Panc1 (cell line): Measurements from ENCODE around the gene POU3F1. TPM values are rescaled to one million over a fixed set of nuclear protein-coding genes. Genes with fewer than 3 reads are reported as not detected.

ENCODE experiments used
- ATAC-seq: fragments of 200-7000 bp; cut with Tn5 transposase; 2 replicates; pipeline ENCODE4 v1.9.1; 2020; ENCODE audit warnings: mild to moderate bottlenecking, moderate library complexity
- BruUV-seq: library from RNA; stranded (reverse); fragments of 400-500 nt; replicated peaks from 2 replicates; lab custom pipeline; 2021; lab: Mats Ljungman, UMichigan
- CTCF ChIA-PET: fragments of 300-600 bp; sonication (Branson Sonifier 250); formaldehyde crosslinking; loops from one replicate; lab custom pipeline; 2022; ENCODE audit warnings: antibody characterized with exemption; lab: Charles Lee
- POLR2A ChIA-PET: fragments of 300-600 bp; sonication (Branson Sonifier 250); formaldehyde crosslinking; loops from one replicate; lab custom pipeline; 2022; ENCODE audit warnings: antibody characterized with exemption; lab: Charles Lee
- DNase-seq: peaks from one replicate; pipeline ENCODE4 v3.0.0-alpha.2; 2010; ENCODE audit warnings: low read depth, low spot score
- H3K27ac ChIP-seq: 2 replicates; pipeline ENCODE4 v1.5.1; 2011; ENCODE audit warnings: mild to moderate bottlenecking, low read length, inconsistent platforms
- H3K27me3 ChIP-seq: fragments of 200-500 bp; sonication (Bioruptor generic); 2 replicates; pipeline ENCODE4 v1.6.0; 2014; ENCODE audit warnings: low read length, inconsistent platforms; ENCODE audit not compliant: control insufficient read depth, insufficient read depth
- H3K36me3 ChIP-seq: fragments of 200-500 bp; sonication (Bioruptor generic); 2 replicates; pipeline ENCODE4 v1.5.1; 2014; ENCODE audit warnings: inconsistent platforms, mild to moderate bottlenecking, low read length, moderate library complexity; ENCODE audit not compliant: control insufficient read depth, insufficient read depth
- H3K4me1 ChIP-seq: 2 replicates; pipeline ENCODE4 v1.5.1; 2011; ENCODE audit warnings: inconsistent platforms, mild to moderate bottlenecking, low read length, moderate library complexity; ENCODE audit not compliant: control insufficient read depth, insufficient read depth
- H3K4me3 ChIP-seq, 2 experiments: 2 replicates each; pipeline ENCODE4 v1.5.1; 2011 to 2012; ENCODE audit warnings: low read depth in 2 of 2, low read length in 2 of 2, mild to moderate bottlenecking in 2 of 2, inconsistent platforms in 1 of 2, moderate library complexity in 1 of 2
- H3K9me3 ChIP-seq: fragments of 200-500 bp; sonication (Bioruptor generic); 2 replicates; pipeline ENCODE4 v1.5.1; 2014; ENCODE audit warnings: low read depth, mild to moderate bottlenecking, inconsistent platforms, low read length, moderate library complexity; ENCODE audit not compliant: control insufficient read depth, insufficient read depth
- POLR2AphosphoS5 ChIP-seq: IDR thresholded peaks from 2 replicates; pipeline ENCODE4 v1.6.1; 2012; ENCODE audit warnings: mild to moderate bottlenecking, low read depth, low read length, moderate library complexity
- SIN3A ChIP-seq: IDR thresholded peaks from 2 replicates; pipeline ENCODE4 v1.6.1; 2012; ENCODE audit warnings: low read depth, mild to moderate bottlenecking, low read length, moderate library complexity, borderline replicate concordance; ENCODE audit not compliant: insufficient read depth
- TCF7L2 ChIP-seq: IDR thresholded peaks from 2 replicates; pipeline ENCODE4 v1.6.1; 2011; ENCODE audit warnings: mild to moderate bottlenecking, low read depth, low read length, inconsistent platforms
- in situ Hi-C: cut with HindIII; loops from 2 replicates; pipeline ENCODE4 v1.10.0; 2016; ENCODE audit warnings: low sequenced_read_pairs, low pct_unique_long_range_greater_than_20kb
- intact Hi-C: fragments of 100-400 bp; cut with micrococcal nuclease; formaldehyde crosslinking; loops from one replicate; pipeline ENCODE4 v1.10.0; 2022; ENCODE audit not compliant: unreplicated experiment
- total RNA-seq: library from RNA; stranded (reverse); gene quantifications from one replicate; pipeline ENCODE4 v1.2.1, GENCODE V29; 2021; ENCODE audit not compliant: unreplicated experiment
- TF ChIP-seq, protein P1 (sequence below): fragments of 450-650 bp; IDR thresholded peaks from 2 replicates; pipeline ENCODE4 v1.5.1; 2017; ENCODE audit warnings: mild to moderate bottlenecking
- TF ChIP-seq, protein P2 (sequence below), 2 experiments: IDR thresholded peaks; 2 replicates each; pipeline ENCODE4 v1.6.1; 2011 to 2012; ENCODE audit warnings: low read depth in 2 of 2, control low read depth in 1 of 2, low read length in 1 of 2, mild to moderate bottlenecking in 1 of 2, moderate library complexity in 1 of 2; ENCODE audit not compliant: insufficient read depth in 1 of 2

POU3F1 gene
- total RNA-seq, 1 experiment from 2014 or later: 0.08 TPM

DNA sequence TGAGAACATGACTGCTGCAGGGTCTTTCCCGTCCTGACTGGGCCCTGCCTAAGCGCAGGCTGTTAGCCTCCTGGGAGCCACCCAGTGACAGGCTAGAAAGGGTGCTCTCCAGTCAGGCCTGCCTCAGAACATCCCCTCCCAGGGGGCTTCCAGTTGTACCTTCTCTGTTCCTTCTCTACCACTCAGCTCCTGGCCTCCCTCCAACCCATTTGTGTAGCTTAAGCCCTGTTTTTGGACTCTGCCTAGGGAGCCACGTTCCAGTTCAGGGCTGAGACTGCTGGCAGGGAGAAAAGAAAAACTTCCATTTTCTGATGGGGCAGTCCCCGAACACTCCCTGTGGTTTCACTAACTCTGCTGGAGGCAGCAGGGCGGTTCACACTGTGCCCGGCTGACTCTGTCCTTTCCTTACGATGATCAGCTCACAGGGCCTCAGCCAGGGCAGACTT, 15.3 kb upstream of the POU3F1 start:
- ATAC-seq: no peak
- BruUV-seq: no TSS peak
- in situ Hi-C loops (no loop called here), intact Hi-C loops (no loop called here)
- DNase-seq: no peak
- ChIA-PET CTCF (interaction anchor here (1.8 kb wide), 1 partner anchor 10 kb away, joined by 4 read pairs; no protein-coding TSS in a partner anchor), POLR2A (no interaction called here)
- H3K27me3 ChIP-seq: no peaks in the 10 kb centered on the region
- H3K4me1 ChIP-seq: no peaks in the 10 kb centered on the region
- TF ChIP-seq, protein P1, sequence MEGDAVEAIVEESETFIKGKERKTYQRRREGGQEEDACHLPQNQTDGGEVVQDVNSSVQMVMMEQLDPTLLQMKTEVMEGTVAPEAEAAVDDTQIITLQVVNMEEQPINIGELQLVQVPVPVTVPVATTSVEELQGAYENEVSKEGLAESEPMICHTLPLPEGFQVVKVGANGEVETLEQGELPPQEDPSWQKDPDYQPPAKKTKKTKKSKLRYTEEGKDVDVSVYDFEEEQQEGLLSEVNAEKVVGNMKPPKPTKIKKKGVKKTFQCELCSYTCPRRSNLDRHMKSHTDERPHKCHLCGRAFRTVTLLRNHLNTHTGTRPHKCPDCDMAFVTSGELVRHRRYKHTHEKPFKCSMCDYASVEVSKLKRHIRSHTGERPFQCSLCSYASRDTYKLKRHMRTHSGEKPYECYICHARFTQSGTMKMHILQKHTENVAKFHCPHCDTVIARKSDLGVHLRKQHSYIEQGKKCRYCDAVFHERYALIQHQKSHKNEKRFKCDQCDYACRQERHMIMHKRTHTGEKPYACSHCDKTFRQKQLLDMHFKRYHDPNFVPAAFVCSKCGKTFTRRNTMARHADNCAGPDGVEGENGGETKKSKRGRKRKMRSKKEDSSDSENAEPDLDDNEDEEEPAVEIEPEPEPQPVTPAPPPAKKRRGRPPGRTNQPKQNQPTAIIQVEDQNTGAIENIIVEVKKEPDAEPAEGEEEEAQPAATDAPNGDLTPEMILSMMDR: no peak
- TF ChIP-seq TCF7L2 (no peak), SIN3A (no peak), POLR2AphosphoS5 (no peak)
- TF ChIP-seq, protein P2, sequence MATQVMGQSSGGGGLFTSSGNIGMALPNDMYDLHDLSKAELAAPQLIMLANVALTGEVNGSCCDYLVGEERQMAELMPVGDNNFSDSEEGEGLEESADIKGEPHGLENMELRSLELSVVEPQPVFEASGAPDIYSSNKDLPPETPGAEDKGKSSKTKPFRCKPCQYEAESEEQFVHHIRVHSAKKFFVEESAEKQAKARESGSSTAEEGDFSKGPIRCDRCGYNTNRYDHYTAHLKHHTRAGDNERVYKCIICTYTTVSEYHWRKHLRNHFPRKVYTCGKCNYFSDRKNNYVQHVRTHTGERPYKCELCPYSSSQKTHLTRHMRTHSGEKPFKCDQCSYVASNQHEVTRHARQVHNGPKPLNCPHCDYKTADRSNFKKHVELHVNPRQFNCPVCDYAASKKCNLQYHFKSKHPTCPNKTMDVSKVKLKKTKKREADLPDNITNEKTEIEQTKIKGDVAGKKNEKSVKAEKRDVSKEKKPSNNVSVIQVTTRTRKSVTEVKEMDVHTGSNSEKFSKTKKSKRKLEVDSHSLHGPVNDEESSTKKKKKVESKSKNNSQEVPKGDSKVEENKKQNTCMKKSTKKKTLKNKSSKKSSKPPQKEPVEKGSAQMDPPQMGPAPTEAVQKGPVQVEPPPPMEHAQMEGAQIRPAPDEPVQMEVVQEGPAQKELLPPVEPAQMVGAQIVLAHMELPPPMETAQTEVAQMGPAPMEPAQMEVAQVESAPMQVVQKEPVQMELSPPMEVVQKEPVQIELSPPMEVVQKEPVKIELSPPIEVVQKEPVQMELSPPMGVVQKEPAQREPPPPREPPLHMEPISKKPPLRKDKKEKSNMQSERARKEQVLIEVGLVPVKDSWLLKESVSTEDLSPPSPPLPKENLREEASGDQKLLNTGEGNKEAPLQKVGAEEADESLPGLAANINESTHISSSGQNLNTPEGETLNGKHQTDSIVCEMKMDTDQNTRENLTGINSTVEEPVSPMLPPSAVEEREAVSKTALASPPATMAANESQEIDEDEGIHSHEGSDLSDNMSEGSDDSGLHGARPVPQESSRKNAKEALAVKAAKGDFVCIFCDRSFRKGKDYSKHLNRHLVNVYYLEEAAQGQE (IDR thresholded peaks at IDR 0.05; ENCODE audit: insufficient read depth in 1 of 2, low read depth in 2 of 2, low read length in 1 of 2): no peak
- no peak overlapping the region for H3K27ac ChIP-seq
- H3K36me3 ChIP-seq: no peaks in the 10 kb centered on the region
- H3K4me3 ChIP-seq: no peak overlapping the region
- no peaks in the 10 kb centered on the region for H3K9me3 ChIP-seq

DNA sequence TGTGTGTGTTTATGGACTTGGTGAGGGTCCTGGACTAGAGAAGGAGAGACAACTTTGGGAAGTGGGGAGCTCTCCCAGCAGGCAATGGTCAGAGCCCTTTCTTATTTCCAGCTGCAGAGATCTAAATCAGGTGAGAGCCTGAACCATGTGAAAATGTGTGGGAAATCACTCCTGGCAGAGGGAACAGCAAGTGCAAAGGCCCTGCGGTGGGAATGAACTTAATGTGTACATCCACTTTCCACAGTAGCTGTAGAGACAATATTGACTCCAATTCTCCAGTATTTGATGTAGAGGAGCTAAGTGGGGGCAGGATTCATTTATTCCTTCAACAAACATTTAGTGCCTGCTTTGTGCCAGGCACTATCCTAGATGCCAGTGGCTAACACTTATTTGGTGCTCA, 14.7 kb upstream of the POU3F1 start:
- no TSS peak for BruUV-seq
- no peak for ATAC-seq
- Histone ChIP-seq H3K9me3 (no peaks in the 10 kb centered on the region), H3K27ac (no peak overlapping the region), H3K36me3 (no peaks in the 10 kb centered on the region), H3K4me3 (no peak overlapping the region), H3K27me3 (no peaks in the 10 kb centered on the region), H3K4me1 (no peaks in the 10 kb centered on the region)
- TF ChIP-seq, protein P2 (IDR thresholded peaks at IDR 0.05; ENCODE audit: insufficient read depth in 1 of 2, low read depth in 2 of 2, low read length in 1 of 2): no peak
- TF ChIP-seq, protein P1: no peak
- TF ChIP-seq TCF7L2 (no peak), SIN3A (no peak), POLR2AphosphoS5 (no peak)
- CTCF ChIA-PET: no interaction called here
- POLR2A ChIA-PET: no interaction called here
- intact Hi-C loops (no loop called here), in situ Hi-C loops (no loop called here)
- no peak for DNase-seq
